T1000 (cell line): Measurements from ENCODE around the gene RAD50.
"Not testable (repeated sequence)": the region's sequence is repeated elsewhere in the genome, so short reads cannot be mapped to it uniquely, and the experiment has no call there.

ENCODE experiments used
- DNase-seq: peaks from one replicate; lab custom pipeline; 2025; ENCODE audit warnings: mixed read lengths; lab: John Stamatoyannopoulos, UW

The RAD50 gene

GRCh38 chr5:132557478-132558172, 848 bp downstream of the RAD50 start:
- DNase-seq, result no peak

- DNase-seq, result no peak
Observed at GRCh38 chr5:132559383-132560060, 2.7 kb downstream of the RAD50 start.

- no peak for DNase-seq
Observed at GRCh38 chr5:132561601-132562000, 4.8 kb downstream of the RAD50 start.

GRCh38 chr5:132564555-132564954, 7.8 kb downstream of the RAD50 start:
- not testable (repeated sequence) for DNase-seq

GRCh38 chr5:132566657-132567056, 9.9 kb downstream of the RAD50 start:
- no peak for DNase-seq

GRCh38 chr5:132576123-132576522, 19.3 kb downstream of the RAD50 start:
- no peak for DNase-seq

GRCh38 chr5:132584560-132584959, 27.8 kb downstream of the RAD50 start:
- not testable (repeated sequence) for DNase-seq

- DNase-seq, result no peak
Observed at GRCh38 chr5:132586063-132586462, 29.3 kb downstream of the RAD50 start.

- no peak for DNase-seq
Observed at GRCh38 chr5:132589467-132589866, 32.7 kb downstream of the RAD50 start.

- no peak for DNase-seq
Observed at GRCh38 chr5:132591145-132591544, 34.4 kb downstream of the RAD50 start.

GRCh38 chr5:132592521-132592920, 35.7 kb downstream of the RAD50 start:
- DNase-seq, result no peak

- no peak for DNase-seq
Observed at GRCh38 chr5:132594170-132594569, 37.4 kb downstream of the RAD50 start.

- no peak for DNase-seq
Observed at GRCh38 chr5:132595624-132596023, 38.8 kb downstream of the RAD50 start.

GRCh38 chr5:132601071-132601728, 44.4 kb downstream of the RAD50 start:
- DNase-seq, result no peak

GRCh38 chr5:132607095-132607494, 50.3 kb downstream of the RAD50 start:
- no peak for DNase-seq

GRCh38 chr5:132608107-132608506, 51.3 kb downstream of the RAD50 start:
- no peak for DNase-seq

GRCh38 chr5:132611965-132612364, 55.2 kb downstream of the RAD50 start:
- DNase-seq, result no peak

GRCh38 chr5:132612846-132613245, 56.1 kb downstream of the RAD50 start:
- no peak for DNase-seq

GRCh38 chr5:132621699-132622098, 64.9 kb downstream of the RAD50 start:
- no peak for DNase-seq

GRCh38 chr5:132622608-132623007, 65.8 kb downstream of the RAD50 start:
- DNase-seq, result no peak

GRCh38 chr5:132627470-132627869, 70.7 kb downstream of the RAD50 start:
- no peak for DNase-seq

- no peak for DNase-seq
Observed at GRCh38 chr5:132628814-132629213, 72.0 kb downstream of the RAD50 start.
